Mononuclear cell (primary cell): ENCODE measurements around the gene KCNQ1OT1. TPM values are rescaled to one million over a fixed set of nuclear protein-coding genes. Genes with fewer than 3 reads are reported as not detected.

Experiments
- H3K27me3 ChIP-seq: 2 replicates; pipeline ENCODE4 v1.6.0; 2011; ENCODE audit warnings: low read length, control low read depth; ENCODE audit not compliant: insufficient read depth
- H3K4me1 ChIP-seq: 2 replicates; pipeline ENCODE4 v1.5.1; 2011; ENCODE audit warnings: mild to moderate bottlenecking, low read length, control low read depth; ENCODE audit not compliant: insufficient read depth
- H3K4me3 ChIP-seq: 2 replicates; pipeline ENCODE4 v1.5.1; 2011; ENCODE audit warnings: mild to moderate bottlenecking, low read length, moderate library complexity
- H3K9me3 ChIP-seq: 2 replicates; pipeline ENCODE4 v1.5.1; 2011; ENCODE audit warnings: low read depth, mild to moderate bottlenecking, control low read depth, low read length
- total RNA-seq: library from RNA; depleted of rRNA; stranded (reverse); fragments of >200 nt; gene quantifications from one replicate; pipeline ENCODE4 v1.2.3, GENCODE V29; 2012

Gene KCNQ1OT1
- total RNA-seq, 1 donor, result 0.31 TPM

GRCh38 chr11:2655834-2656622 is 43.8 kb downstream of the KCNQ1OT1 start:
- H3K9me3 ChIP-seq, result no peaks in the 10 kb centered on the region
- H3K4me1 ChIP-seq, result no peaks in the 10 kb centered on the region
- no peaks in the 10 kb centered on the region for H3K27me3 ChIP-seq
- H3K4me3 ChIP-seq, result no peak overlapping the region

GRCh38 chr11:2655016-2655719 is 44.6 kb downstream of the KCNQ1OT1 start:
- H3K9me3 ChIP-seq, result peaks cover 5% of the 10 kb centered on the region
- H3K4me1 ChIP-seq, result no peaks in the 10 kb centered on the region
- H3K4me3 ChIP-seq, result no peak overlapping the region
- H3K27me3 ChIP-seq, result no peaks in the 10 kb centered on the region

GRCh38 chr11:2653930-2654739 is 45.7 kb downstream of the KCNQ1OT1 start:
- Histone ChIP-seq H3K4me3 (no peak overlapping the region), H3K9me3 (peaks cover 15% of the 10 kb centered on the region), H3K4me1 (no peaks in the 10 kb centered on the region), H3K27me3 (no peaks in the 10 kb centered on the region)

GRCh38 chr11:2653198-2653551 is 46.6 kb downstream of the KCNQ1OT1 start:
- Histone ChIP-seq H3K4me3 (no peak overlapping the region), H3K9me3 (peaks cover 24% of the 10 kb centered on the region), H3K4me1 (no peaks in the 10 kb centered on the region), H3K27me3 (no peaks in the 10 kb centered on the region)

GRCh38 chr11:2652333-2653197 is 47.2 kb downstream of the KCNQ1OT1 start:
- no peaks in the 10 kb centered on the region for H3K27me3 ChIP-seq

GRCh38 chr11:2651826-2652271 is 47.9 kb downstream of the KCNQ1OT1 start:
- H3K27me3 ChIP-seq, result no peaks in the 10 kb centered on the region
- peaks cover 31% of the 10 kb centered on the region for H3K9me3 ChIP-seq
- no peaks in the 10 kb centered on the region for H3K4me1 ChIP-seq
- no peak overlapping the region for H3K4me3 ChIP-seq

More at GRCh38 chr11:2652333-2653197, 47.2 kb downstream of the KCNQ1OT1 start:
- peaks cover 24% of the 10 kb centered on the region for H3K9me3 ChIP-seq
- no peaks in the 10 kb centered on the region for H3K4me1 ChIP-seq
- H3K4me3 ChIP-seq, result no peak overlapping the region

- Histone ChIP-seq H3K9me3 (peaks cover 32% of the 10 kb centered on the region), H3K4me1 (no peaks in the 10 kb centered on the region), H3K4me3 (no peak overlapping the region), H3K27me3 (no peaks in the 10 kb centered on the region)
Measured at GRCh38 chr11:2651054-2651617, 48.7 kb downstream of the KCNQ1OT1 start.

- H3K4me1 ChIP-seq, result no peaks in the 10 kb centered on the region
- no peak overlapping the region for H3K4me3 ChIP-seq
- H3K9me3 ChIP-seq, result peaks cover 32% of the 10 kb centered on the region
- no peaks in the 10 kb centered on the region for H3K27me3 ChIP-seq
Measured at GRCh38 chr11:2650343-2650867, 49.4 kb downstream of the KCNQ1OT1 start.

- H3K27me3 ChIP-seq, result no peaks in the 10 kb centered on the region
- no peak overlapping the region for H3K4me3 ChIP-seq
- H3K4me1 ChIP-seq, result no peaks in the 10 kb centered on the region
- peaks cover 32% of the 10 kb centered on the region for H3K9me3 ChIP-seq
Measured at GRCh38 chr11:2649848-2650247, 49.9 kb downstream of the KCNQ1OT1 start.

- Histone ChIP-seq H3K4me1 (no peaks in the 10 kb centered on the region), H3K4me3 (no peak overlapping the region), H3K9me3 (peaks cover 36% of the 10 kb centered on the region), H3K27me3 (no peaks in the 10 kb centered on the region)
Measured at GRCh38 chr11:2649400-2649799, 50.4 kb downstream of the KCNQ1OT1 start.

- H3K9me3 ChIP-seq, result peaks cover 50% of the 10 kb centered on the region
- no peak overlapping the region for H3K4me3 ChIP-seq
- no peaks in the 10 kb centered on the region for H3K27me3 ChIP-seq
- no peaks in the 10 kb centered on the region for H3K4me1 ChIP-seq
Measured at GRCh38 chr11:2647953-2648352, 51.8 kb downstream of the KCNQ1OT1 start.

- Histone ChIP-seq H3K4me3 (no peak overlapping the region), H3K27me3 (no peaks in the 10 kb centered on the region), H3K4me1 (no peaks in the 10 kb centered on the region), H3K9me3 (peaks cover 57% of the 10 kb centered on the region)
Measured at GRCh38 chr11:2647167-2647566, 52.6 kb downstream of the KCNQ1OT1 start.

- H3K27me3 ChIP-seq, result no peaks in the 10 kb centered on the region
- no peaks in the 10 kb centered on the region for H3K4me1 ChIP-seq
- H3K9me3 ChIP-seq, result peaks cover 66% of the 10 kb centered on the region
- no peak overlapping the region for H3K4me3 ChIP-seq
Measured at GRCh38 chr11:2645779-2646118, 54.0 kb downstream of the KCNQ1OT1 start.
